ENCODE data around the gene C17orf107.

C17orf107 gene

GRCh38 chr17:4877089-4877488, 22.2 kb upstream of the C17orf107 start:
- DNase-seq (ENCODE audit: low read depth): no peak

DNA sequence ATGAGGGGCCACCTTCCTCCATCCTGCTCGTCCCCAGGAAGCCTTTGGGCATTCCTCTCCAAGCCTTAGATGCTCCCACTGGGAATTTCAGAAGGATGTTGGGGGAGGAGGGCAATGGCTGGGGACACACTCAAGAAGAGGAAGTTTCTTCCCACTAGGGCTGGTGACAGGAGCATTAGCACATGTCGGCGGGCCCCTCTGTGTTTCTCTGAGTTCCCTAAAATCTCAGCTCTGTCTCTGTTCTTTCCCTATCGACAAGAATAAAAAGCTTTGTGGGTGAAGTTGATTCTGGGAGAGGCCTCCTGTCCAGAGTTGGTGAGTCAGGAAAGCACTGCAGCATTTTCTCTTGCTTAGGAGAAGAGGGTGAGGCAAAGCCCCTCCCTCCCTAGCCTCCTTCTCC, 19.7 kb upstream of the C17orf107 start:
- DNase-seq (ENCODE audit: low read depth): no peak

GRCh38 chr17:4880857-4881256, 18.5 kb upstream of the C17orf107 start:
- DNase-seq (ENCODE audit: low read depth): no peak

- no peak for DNase-seq (ENCODE audit: low read depth)
Measured at GRCh38 chr17:4881761-4882555, 17.4 kb upstream of the C17orf107 start.

- DNase-seq (ENCODE audit: low read depth): no peak
Measured at GRCh38 chr17:4884489-4884888, 14.8 kb upstream of the C17orf107 start.

DNA sequence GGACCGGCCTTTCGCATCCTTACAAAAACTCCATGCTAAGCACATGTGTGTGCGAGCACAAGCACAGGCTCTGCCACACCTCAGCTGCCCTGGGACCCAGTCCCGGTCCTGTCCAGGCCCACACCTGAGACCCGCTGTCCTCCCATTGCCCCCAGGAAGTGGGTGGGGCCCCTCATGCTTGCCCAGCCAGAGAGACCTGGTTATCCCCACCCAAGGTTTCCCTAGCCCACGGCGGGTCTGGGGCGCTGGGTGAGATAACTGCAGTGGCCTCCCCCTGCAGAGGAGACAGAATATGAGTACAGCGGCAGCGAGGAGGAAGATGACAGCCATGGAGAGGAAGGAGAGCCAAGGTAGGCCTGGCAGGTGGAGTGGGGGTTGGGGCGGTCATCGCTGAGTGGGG, 12.5 kb upstream of the C17orf107 start:
- DNase-seq (ENCODE audit: low read depth): no peak

GRCh38 chr17:4887581-4887980, 11.8 kb upstream of the C17orf107 start:
- DNase-seq (ENCODE audit: low read depth): no peak

DNA sequence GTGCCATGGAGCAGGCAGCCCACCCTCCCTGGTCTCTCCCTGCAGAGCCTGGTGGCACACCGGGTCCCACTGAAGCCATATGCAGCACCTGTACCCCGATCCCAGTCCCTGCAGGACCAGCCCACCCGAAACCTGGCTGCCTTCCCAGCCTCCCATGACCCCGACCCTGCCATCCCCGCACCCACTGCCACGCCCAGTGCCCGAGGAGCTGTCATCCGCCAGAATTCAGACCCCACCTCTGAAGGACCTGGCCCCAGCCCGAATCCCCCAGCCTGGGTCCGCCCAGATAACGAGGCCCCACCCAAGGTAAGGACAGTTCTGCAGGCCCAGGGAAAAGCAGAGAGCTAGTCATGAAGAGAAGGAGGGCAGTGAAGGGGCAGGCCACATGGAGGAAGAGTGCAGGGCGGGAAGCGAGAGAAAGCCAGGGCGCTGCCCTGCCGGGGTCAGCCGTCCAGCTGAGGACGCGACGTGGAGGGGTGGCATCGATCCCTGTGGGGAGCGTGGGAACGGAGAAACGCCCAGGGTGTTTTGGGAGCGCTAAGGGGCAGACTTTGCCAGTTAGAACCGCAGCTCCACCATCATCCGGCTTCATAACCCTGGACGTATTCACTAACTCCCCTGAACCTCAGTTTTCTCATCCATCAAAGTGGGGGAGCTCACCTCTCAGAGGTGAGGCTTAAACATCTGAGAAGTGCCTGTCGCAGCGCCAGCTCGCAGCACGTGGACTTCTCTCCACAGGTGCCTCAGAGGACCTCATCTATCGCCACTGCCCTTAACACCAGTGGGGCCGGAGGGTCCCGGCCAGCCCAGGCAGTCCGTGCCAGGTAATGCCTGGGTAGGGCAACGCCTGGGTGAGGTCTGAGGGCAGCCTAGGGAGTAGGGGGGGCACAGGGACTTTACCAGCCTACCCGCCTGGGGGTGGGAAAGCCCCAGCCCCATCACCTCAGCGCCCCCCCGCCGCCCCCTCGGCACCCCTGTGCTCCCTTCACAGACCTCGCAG, 7.6 kb upstream of the C17orf107 start:
- DNase-seq (ENCODE audit: low read depth): no peak

GRCh38 chr17:4892499-4893221, 6.7 kb upstream of the C17orf107 start:
- DNase-seq (ENCODE audit: low read depth): no peak

GRCh38 chr17:4893272-4893671, 6.1 kb upstream of the C17orf107 start:
- no peak for DNase-seq (ENCODE audit: low read depth)

GRCh38 chr17:4893721-4894560, 5.4 kb upstream of the C17orf107 start:
- DNase-seq (ENCODE audit: low read depth): no peak

GRCh38 chr17:4895121-4895520, 4.2 kb upstream of the C17orf107 start:
- no peak for DNase-seq (ENCODE audit: low read depth)

DNA sequence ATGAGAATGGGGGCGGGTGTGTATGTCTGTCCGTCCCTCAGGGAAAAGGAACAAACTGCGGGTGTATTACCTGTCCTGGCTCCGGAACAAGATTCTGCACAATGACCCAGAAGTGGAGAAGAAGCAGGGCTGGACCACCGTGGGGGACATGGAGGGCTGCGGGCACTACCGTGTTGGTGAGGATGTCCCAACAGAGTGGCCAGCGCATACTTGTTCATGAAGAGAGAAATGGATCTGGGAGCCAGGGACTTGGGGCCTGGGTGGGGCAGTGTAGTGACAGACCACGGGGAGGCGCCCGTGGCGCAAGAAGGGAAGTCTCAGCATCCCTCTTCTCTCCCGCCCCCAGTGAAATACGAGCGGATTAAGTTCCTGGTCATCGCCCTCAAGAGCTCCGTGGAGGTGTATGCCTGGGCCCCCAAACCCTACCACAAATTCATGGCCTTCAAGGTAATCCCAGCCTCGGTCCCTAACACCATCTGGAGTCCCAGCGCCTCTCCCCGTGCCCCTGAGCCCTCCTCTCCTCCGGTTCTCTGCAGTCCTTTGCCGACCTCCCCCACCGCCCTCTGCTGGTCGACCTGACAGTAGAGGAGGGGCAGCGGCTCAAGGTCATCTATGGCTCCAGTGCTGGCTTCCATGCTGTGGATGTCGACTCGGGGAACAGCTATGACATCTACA, 3.5 kb upstream of the C17orf107 start:
- no peak for DNase-seq (ENCODE audit: low read depth)

- DNase-seq (ENCODE audit: low read depth): no peak
Measured at GRCh38 chr17:4896332-4897197, 2.8 kb upstream of the C17orf107 start.

DNA sequence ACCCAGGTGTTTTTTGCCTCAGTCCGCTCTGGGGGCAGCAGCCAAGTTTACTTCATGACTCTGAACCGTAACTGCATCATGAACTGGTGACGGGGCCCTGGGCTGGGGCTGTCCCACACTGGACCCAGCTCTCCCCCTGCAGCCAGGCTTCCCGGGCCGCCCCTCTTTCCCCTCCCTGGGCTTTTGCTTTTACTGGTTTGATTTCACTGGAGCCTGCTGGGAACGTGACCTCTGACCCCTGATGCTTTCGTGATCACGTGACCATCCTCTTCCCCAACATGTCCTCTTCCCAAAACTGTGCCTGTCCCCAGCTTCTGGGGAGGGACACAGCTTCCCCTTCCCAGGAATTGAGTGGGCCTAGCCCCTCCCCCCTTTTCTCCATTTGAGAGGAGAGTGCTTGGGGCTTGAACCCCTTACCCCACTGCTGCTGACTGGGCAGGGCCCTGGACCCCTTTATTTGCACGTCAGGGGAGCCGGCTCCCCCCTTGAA, 2.1 kb upstream of the C17orf107 start:
- DNase-seq (ENCODE audit: low read depth): no peak

GRCh38 chr17:4897785-4898184, 1.6 kb upstream of the C17orf107 start:
- no peak for DNase-seq (ENCODE audit: low read depth)

DNA sequence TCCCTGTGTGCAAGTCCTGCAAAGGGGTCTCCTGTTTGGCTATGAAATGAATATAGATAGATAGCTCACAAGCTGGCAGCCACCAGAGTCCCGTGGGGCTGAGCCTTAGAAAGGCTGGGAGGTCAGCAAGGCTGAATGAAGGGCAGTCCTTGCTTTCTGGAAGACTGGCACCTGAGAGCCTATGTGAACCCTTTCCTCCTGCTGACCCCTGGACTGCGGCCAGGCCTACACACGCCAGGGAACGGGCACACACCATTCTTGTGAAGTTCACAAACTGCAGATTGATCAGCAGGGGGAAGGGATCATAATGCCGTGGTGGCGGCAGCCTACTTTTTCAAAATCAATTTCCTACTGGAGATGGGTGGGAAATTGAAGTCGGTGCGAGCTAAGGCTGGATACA, 985 bp upstream of the C17orf107 start:
- DNase-seq (ENCODE audit: low read depth): no peak

DNA sequence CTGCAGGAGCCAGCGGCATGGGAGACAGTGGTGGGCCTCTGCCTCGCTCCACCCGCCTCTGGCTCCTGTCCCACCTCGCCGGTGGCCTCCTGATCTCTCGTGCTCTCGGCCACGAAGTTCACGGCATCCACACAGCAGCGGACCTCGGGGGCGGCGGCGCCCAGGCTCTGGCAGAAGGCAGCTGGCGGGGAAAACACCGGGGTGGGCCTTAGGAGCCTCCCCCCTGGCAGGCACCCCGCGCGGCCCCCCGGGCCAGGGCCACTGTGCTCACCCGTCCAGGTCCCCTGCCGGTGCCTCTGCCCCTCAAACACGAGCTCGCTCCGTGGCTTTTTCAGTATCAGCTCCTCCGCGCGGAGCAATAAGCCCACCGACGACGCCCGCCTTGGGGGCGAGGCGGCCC, 409 bp upstream of the C17orf107 start:
- DNase-seq (ENCODE audit: low read depth): no peak

- DNase-seq (ENCODE audit: low read depth): no peak
Measured at GRCh38 chr17:4900231-4901107, 1.1 kb downstream of the C17orf107 start.

All from stimulated activated CD8-positive, alpha-beta memory T cell treated with anti-CD3 and anti-CD28 coated beads, Interleukin-15, amount 100 ng/mL, for 1 hour (primary cell).